Uterus (tissue), 2 donors: ENCODE data around the gene C13orf46.

Experiments used
- POLR2A ChIP-seq, 2 donors: fragments of 450-650 bp; IDR thresholded peaks; one replicate each; pipeline ENCODE4 v1.6.1; 2016; ENCODE audit warnings: antibody characterized with exemption in 2 of 2, mild to moderate bottlenecking in 1 of 2, moderate library complexity in 1 of 2
- TF ChIP-seq, protein P1 (sequence below), 4 experiments: fragments of 200-600 bp in 2 of 4; fragments of 450-650 bp in 2 of 4; sonication (generic) in 2 of 4; IDR thresholded peaks; one replicate each; pipeline ENCODE4 v1.5.1; 2016 to 2019; ENCODE audit warnings: antibody characterized with exemption in 4 of 4, mild to moderate bottlenecking in 2 of 4, moderate library complexity in 1 of 4

DNA sequence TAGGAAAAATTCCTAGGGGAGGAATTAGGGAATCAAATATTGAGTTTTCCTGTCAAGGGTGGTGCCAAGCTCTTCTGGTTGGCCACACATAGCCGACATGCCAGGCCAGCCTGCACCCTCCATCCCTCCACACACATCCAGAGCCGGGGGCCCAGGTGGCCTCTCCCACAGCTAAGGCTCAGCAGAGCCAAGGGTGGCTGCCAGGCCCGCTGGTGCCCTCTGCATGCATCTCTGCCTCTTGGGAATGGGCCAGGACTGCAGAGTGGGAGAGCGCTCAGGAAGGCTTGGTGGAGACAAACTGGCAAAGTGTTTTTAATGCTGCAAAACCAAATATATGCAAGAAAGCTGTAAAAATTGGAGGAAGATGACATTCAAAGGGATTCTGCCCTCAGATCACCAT, 67.3 kb downstream of the C13orf46 start:
- TF ChIP-seq, protein P1, sequence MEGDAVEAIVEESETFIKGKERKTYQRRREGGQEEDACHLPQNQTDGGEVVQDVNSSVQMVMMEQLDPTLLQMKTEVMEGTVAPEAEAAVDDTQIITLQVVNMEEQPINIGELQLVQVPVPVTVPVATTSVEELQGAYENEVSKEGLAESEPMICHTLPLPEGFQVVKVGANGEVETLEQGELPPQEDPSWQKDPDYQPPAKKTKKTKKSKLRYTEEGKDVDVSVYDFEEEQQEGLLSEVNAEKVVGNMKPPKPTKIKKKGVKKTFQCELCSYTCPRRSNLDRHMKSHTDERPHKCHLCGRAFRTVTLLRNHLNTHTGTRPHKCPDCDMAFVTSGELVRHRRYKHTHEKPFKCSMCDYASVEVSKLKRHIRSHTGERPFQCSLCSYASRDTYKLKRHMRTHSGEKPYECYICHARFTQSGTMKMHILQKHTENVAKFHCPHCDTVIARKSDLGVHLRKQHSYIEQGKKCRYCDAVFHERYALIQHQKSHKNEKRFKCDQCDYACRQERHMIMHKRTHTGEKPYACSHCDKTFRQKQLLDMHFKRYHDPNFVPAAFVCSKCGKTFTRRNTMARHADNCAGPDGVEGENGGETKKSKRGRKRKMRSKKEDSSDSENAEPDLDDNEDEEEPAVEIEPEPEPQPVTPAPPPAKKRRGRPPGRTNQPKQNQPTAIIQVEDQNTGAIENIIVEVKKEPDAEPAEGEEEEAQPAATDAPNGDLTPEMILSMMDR (IDR thresholded peaks at IDR 0.05): no peak
- TF ChIP-seq POLR2A (IDR thresholded peaks at IDR 0.05): no peak
